Type B pancreatic cell (in vitro differentiated cells): ENCODE data around the gene LTBP2. TPM values are rescaled to one million over a fixed set of nuclear protein-coding genes. Genes with fewer than 3 reads are reported as not detected.

Source experiments
- DNase-seq: peaks from one replicate; pipeline ENCODE4 v3.0.0; 2021; ENCODE audit warnings: mixed read lengths; ENCODE audit not compliant: unreplicated experiment; ENCODE audit errors: extremely low spot score
- H3K27ac Mint-ChIP-seq: 2 replicates; pipeline ENCODE4 v1.8.0; 2021; ENCODE audit warnings: mild to moderate bottlenecking, mixed read lengths
- H3K27me3 Mint-ChIP-seq: 2 replicates; pipeline ENCODE4 v1.8.0; 2021; ENCODE audit warnings: mixed read lengths
- H3K36me3 Mint-ChIP-seq: 2 replicates; pipeline ENCODE4 v1.8.0; 2021; ENCODE audit warnings: mixed read lengths
- H3K4me1 Mint-ChIP-seq: one replicate; pipeline ENCODE4 v1.8.0; 2021; ENCODE audit warnings: mixed read lengths; ENCODE audit not compliant: unreplicated experiment
- H3K4me3 Mint-ChIP-seq: 2 replicates; pipeline ENCODE4 v1.8.0; 2021; ENCODE audit warnings: mild to moderate bottlenecking, mixed read lengths
- H3K9me3 Mint-ChIP-seq: 2 replicates; pipeline ENCODE4 v1.8.0; 2021; ENCODE audit warnings: mixed read lengths
- CTCF ChIP-seq: fragments of 200-600 bp; sonication (generic); conservative IDR thresholded peaks from 2 replicates; pipeline ENCODE4 v1.5.0; 2021; ENCODE audit warnings: antibody characterized with exemption, mild to moderate bottlenecking
- total RNA-seq: library from RNA; stranded (reverse); gene quantifications from 2 replicates; pipeline ENCODE4 v1.2.1, GENCODE V29; 2021; ENCODE audit warnings: low replicate concordance

Gene LTBP2
- total RNA-seq, 1 donor from 2014 or later = 1.1 TPM

- no peaks in the 10 kb centered on the region for H3K9me3 Mint-ChIP-seq
- no peak for DNase-seq
- H3K27me3 Mint-ChIP-seq = peaks cover 55% of the 10 kb centered on the region
- H3K27ac Mint-ChIP-seq = no peak overlapping the region
- peaks cover 6% of the 10 kb centered on the region for H3K4me1 Mint-ChIP-seq
- H3K4me3 Mint-ChIP-seq = peak overlapping the region; percentile 60
- no peak for TF ChIP-seq CTCF
- no peaks in the 10 kb centered on the region for H3K36me3 Mint-ChIP-seq
Measured at GRCh38 chr14:74610866-74611649, 979 bp downstream of the LTBP2 start.

GRCh38 chr14:74610199-74610865, 1.7 kb downstream of the LTBP2 start:
- Mint-ChIP-seq H3K27ac (peak overlapping the region; percentile 38), H3K9me3 (no peaks in the 10 kb centered on the region), H3K4me3 (peak overlapping the region; percentile 70), H3K4me1 (peaks cover 6% of the 10 kb centered on the region), H3K27me3 (peaks cover 49% of the 10 kb centered on the region), H3K36me3 (no peaks in the 10 kb centered on the region)
- TF ChIP-seq CTCF = no peak
- no peak for DNase-seq

GRCh38 chr14:74609721-74610120, 2.3 kb downstream of the LTBP2 start:
- H3K4me3 Mint-ChIP-seq = peak overlapping the region; percentile 70
- no peak for DNase-seq
- no peaks in the 10 kb centered on the region for H3K9me3 Mint-ChIP-seq
- peaks cover 6% of the 10 kb centered on the region for H3K4me1 Mint-ChIP-seq
- H3K27me3 Mint-ChIP-seq = peaks cover 44% of the 10 kb centered on the region
- TF ChIP-seq CTCF = no peak
- no peaks in the 10 kb centered on the region for H3K36me3 Mint-ChIP-seq
- H3K27ac Mint-ChIP-seq = peak overlapping the region; percentile 38

GRCh38 chr14:74608959-74609611, 3.0 kb downstream of the LTBP2 start:
- H3K27ac Mint-ChIP-seq = peak overlapping the region; percentile 46
- H3K4me3 Mint-ChIP-seq = peak overlapping the region; percentile 71
- no peaks in the 10 kb centered on the region for H3K9me3 Mint-ChIP-seq
- TF ChIP-seq CTCF = peak; percentile 96
- no peaks in the 10 kb centered on the region for H3K36me3 Mint-ChIP-seq
- DNase-seq = peak; percentile 85
- H3K27me3 Mint-ChIP-seq = peaks cover 38% of the 10 kb centered on the region
- H3K4me1 Mint-ChIP-seq = peaks cover 6% of the 10 kb centered on the region

- Mint-ChIP-seq H3K27ac (no peak overlapping the region), H3K4me3 (no peak overlapping the region), H3K4me1 (peaks cover 6% of the 10 kb centered on the region), H3K9me3 (no peaks in the 10 kb centered on the region), H3K27me3 (peaks cover 31% of the 10 kb centered on the region), H3K36me3 (no peaks in the 10 kb centered on the region)
- no peak for DNase-seq
- TF ChIP-seq CTCF = no peak
Measured at GRCh38 chr14:74606727-74607126, 5.3 kb downstream of the LTBP2 start.
